Mesenchymal stem cell (in vitro differentiated cells and primary cell): ENCODE measurements around the gene WNT10A.

Source experiments
- DNase-seq: peaks from one replicate; pipeline ENCODE4 v3.0.0-alpha.2; 2013
- H2AFZ ChIP-seq: one replicate; pipeline ENCODE4 v1.6.1; 2013; ENCODE audit warnings: low read depth, mild to moderate bottlenecking, control low read depth, inconsistent platforms, low read length, moderate library complexity
- H2AK5ac ChIP-seq: 2 replicates; pipeline ENCODE4 v1.6.1; 2013; ENCODE audit warnings: low read length, moderate library complexity, mild to moderate bottlenecking, inconsistent platforms; ENCODE audit not compliant: severe bottlenecking
- H2BK120ac ChIP-seq: one replicate; pipeline ENCODE4 v1.6.1; 2013; ENCODE audit warnings: low read depth, mild to moderate bottlenecking, inconsistent platforms, low read length, moderate library complexity
- H2BK12ac ChIP-seq, 2 experiments: one replicate each; pipeline ENCODE4 v1.6.1; 2013; ENCODE audit warnings: inconsistent platforms in 2 of 2, low read length in 2 of 2, mild to moderate bottlenecking in 2 of 2, moderate library complexity in 2 of 2, control low read depth in 1 of 2
- H2BK15ac ChIP-seq: one replicate; pipeline ENCODE4 v1.6.1; 2013; ENCODE audit warnings: mild to moderate bottlenecking, low read depth, inconsistent platforms; ENCODE audit not compliant: poor library complexity, severe bottlenecking
- H2BK5ac ChIP-seq: 2 replicates; pipeline ENCODE4 v1.6.1; 2013; ENCODE audit warnings: low read depth, mild to moderate bottlenecking, low read length, control low read depth, inconsistent platforms; ENCODE audit not compliant: poor library complexity, severe bottlenecking
- H3K14ac ChIP-seq, 2 experiments: one replicate each; pipeline ENCODE4 v1.6.1; 2013; ENCODE audit warnings: inconsistent platforms in 2 of 2, low read length in 2 of 2, control low read depth in 1 of 2, mild to moderate bottlenecking in 1 of 2, moderate library complexity in 1 of 2
- H3K18ac ChIP-seq, 2 experiments: one replicate each; pipeline ENCODE4 v1.6.1; 2013; ENCODE audit warnings: inconsistent platforms in 2 of 2, low read length in 2 of 2, control low read depth in 1 of 2, low read depth in 1 of 2, mild to moderate bottlenecking in 1 of 2
- H3K23ac ChIP-seq, 2 experiments: one replicate each; pipeline ENCODE4 v1.6.1; 2013; ENCODE audit warnings: inconsistent platforms in 2 of 2, low read length in 2 of 2, mild to moderate bottlenecking in 2 of 2, moderate library complexity in 2 of 2, control low read depth in 1 of 2
- H3K27ac ChIP-seq: 2 replicates; pipeline ENCODE4 v1.5.1; 2013; ENCODE audit warnings: mild to moderate bottlenecking, moderate library complexity, low read length, control low read depth, inconsistent platforms; ENCODE audit not compliant: poor library complexity, severe bottlenecking
- H3K27me3 ChIP-seq, 2 experiments: 2 replicates each; pipeline versions ENCODE4 v1.6.1 to v1.7.0; 2013; ENCODE audit warnings: low read length in 2 of 2, mild to moderate bottlenecking in 2 of 2, moderate library complexity in 2 of 2, control low read depth in 1 of 2, inconsistent platforms in 1 of 2; ENCODE audit not compliant: control insufficient read depth in 1 of 2, insufficient read depth in 1 of 2
- H3K36me3 ChIP-seq, 2 experiments: 2 replicates each; pipeline versions ENCODE4 v1.6.1 to v1.7.0; 2013; ENCODE audit warnings: low read length in 2 of 2, control low read depth in 1 of 2, inconsistent platforms in 1 of 2, low read depth in 1 of 2, mild to moderate bottlenecking in 1 of 2; ENCODE audit not compliant: insufficient read depth in 2 of 2, control insufficient read depth in 1 of 2
- H3K4ac ChIP-seq, 2 experiments: one replicate each; pipeline ENCODE4 v1.6.1; 2013; ENCODE audit warnings: inconsistent platforms in 2 of 2, low read length in 2 of 2, mild to moderate bottlenecking in 2 of 2, moderate library complexity in 2 of 2, control low read depth in 1 of 2, low read depth in 1 of 2
- H3K4me1 ChIP-seq: 2 replicates; pipeline ENCODE4 v1.6.1; 2013; ENCODE audit warnings: low read depth, low read length, control low read depth; ENCODE audit not compliant: control insufficient read depth, insufficient read depth
- H3K4me2 ChIP-seq: 2 replicates; pipeline ENCODE4 v1.6.1; 2013; ENCODE audit warnings: low read length, mild to moderate bottlenecking, inconsistent platforms; ENCODE audit not compliant: poor library complexity, severe bottlenecking
- H3K4me3 ChIP-seq, 2 experiments: 2 replicates each; pipeline versions ENCODE4 v1.5.1 to v1.7.0; 2013; ENCODE audit warnings: low read length in 2 of 2, mild to moderate bottlenecking in 2 of 2, control low read depth in 1 of 2, low read depth in 1 of 2; ENCODE audit not compliant: insufficient read depth in 1 of 2
- H3K79me1 ChIP-seq: replicated peaks from 2 replicates; pipeline ENCODE4 v1.6.1; 2013; ENCODE audit warnings: mild to moderate bottlenecking, control low read depth, low read length, inconsistent platforms; ENCODE audit not compliant: poor library complexity, severe bottlenecking
- H3K9ac ChIP-seq: 2 replicates; pipeline ENCODE4 v1.7.0; 2013; ENCODE audit warnings: mild to moderate bottlenecking, low read length, moderate library complexity
- H3K9me3 ChIP-seq: 2 replicates; pipeline ENCODE4 v1.7.0; 2013; ENCODE audit warnings: mild to moderate bottlenecking, low read length; ENCODE audit not compliant: control insufficient read depth
- H4K8ac ChIP-seq: one replicate; pipeline ENCODE4 v1.6.1; 2013; ENCODE audit warnings: inconsistent platforms, mild to moderate bottlenecking, low read length, moderate library complexity
- H4K91ac ChIP-seq: one replicate; pipeline ENCODE4 v1.6.1; 2013; ENCODE audit warnings: mild to moderate bottlenecking, low read length, inconsistent platforms
- WGBS: methylation state at CpG from one replicate; pipeline ENCODE4 v1.1.7; 2013; ENCODE audit warnings: mixed read lengths; 5-methylcytosine and 5-hydroxymethylcytosine counted together

The WNT10A gene

GRCh38 chr2:218877891-218878290 lies 2.8 kb upstream of the WNT10A start:
- H3K23ac ChIP-seq: no peak overlapping the region
- no peak overlapping the region for H2BK15ac ChIP-seq
- no peaks in the 10 kb centered on the region for H3K36me3 ChIP-seq
- no peak overlapping the region for H2BK12ac ChIP-seq
- H3K4me1 ChIP-seq: peaks cover 17% of the 10 kb centered on the region
- no peak overlapping the region for H3K27ac ChIP-seq
- no peaks in the 10 kb centered on the region for H3K79me1 ChIP-seq
- H4K8ac ChIP-seq: no peak overlapping the region
- H3K9ac ChIP-seq: no peak overlapping the region
- H2BK120ac ChIP-seq: no peak overlapping the region
- no peak overlapping the region for H3K4ac ChIP-seq
- WGBS: 40% methylated on average over 3 of the region's 5 CpGs
- no peak overlapping the region for H2AK5ac ChIP-seq
- no peaks in the 10 kb centered on the region for H3K9me3 ChIP-seq
- H3K4me3 ChIP-seq: no peak overlapping the region
- no peak overlapping the region for H3K18ac ChIP-seq
- no peak overlapping the region for H4K91ac ChIP-seq
- peaks cover 92 to 95% of the 10 kb centered on the region in 2 experiments for H3K27me3 ChIP-seq
- no peak overlapping the region for H3K14ac ChIP-seq
- H2BK5ac ChIP-seq: no peak overlapping the region
- H2AFZ ChIP-seq: no peak overlapping the region
- no peak overlapping the region for H3K4me2 ChIP-seq
- no peak for DNase-seq

GRCh38 chr2:218878486-218878885 lies 2.2 kb upstream of the WNT10A start:
- no peak overlapping the region for H3K27ac ChIP-seq
- no peak overlapping the region for H3K23ac ChIP-seq
- H3K79me1 ChIP-seq: no peaks in the 10 kb centered on the region
- peaks cover 13% of the 10 kb centered on the region for H3K4me1 ChIP-seq
- no peak overlapping the region for H3K14ac ChIP-seq
- no peak overlapping the region for H3K4me2 ChIP-seq
- WGBS: 28% methylated on average over 5 of the region's 6 CpGs
- H2BK120ac ChIP-seq: no peak overlapping the region
- no peak overlapping the region for H4K91ac ChIP-seq
- no peak overlapping the region for H3K4me3 ChIP-seq
- H3K36me3 ChIP-seq: no peaks in the 10 kb centered on the region
- H2BK5ac ChIP-seq: no peak overlapping the region
- peaks cover 91 to 92% of the 10 kb centered on the region in 2 experiments for H3K27me3 ChIP-seq
- DNase-seq: no peak
- no peak overlapping the region for H3K18ac ChIP-seq
- no peaks in the 10 kb centered on the region for H3K9me3 ChIP-seq
- H3K4ac ChIP-seq: no peak overlapping the region
- no peak overlapping the region for H2AFZ ChIP-seq
- H2BK15ac ChIP-seq: no peak overlapping the region
- H2AK5ac ChIP-seq: no peak overlapping the region
- H4K8ac ChIP-seq: no peak overlapping the region
- H3K9ac ChIP-seq: no peak overlapping the region
- H2BK12ac ChIP-seq: no peak overlapping the region

GRCh38 chr2:218878926-218879761 lies 1.5 kb upstream of the WNT10A start:
- Histone ChIP-seq H3K4me3 (no peak overlapping the region), H2BK15ac (no peak overlapping the region), H2AFZ (no peak overlapping the region), H3K4me2 (no peak overlapping the region), H2AK5ac (no peak overlapping the region), H2BK12ac (no peak overlapping the region), H4K91ac (no peak overlapping the region), H2BK120ac (no peak overlapping the region), H3K79me1 (no peaks in the 10 kb centered on the region), H3K9me3 (no peaks in the 10 kb centered on the region), H3K4me1 (peaks cover 10% of the 10 kb centered on the region), H4K8ac (no peak overlapping the region), H3K23ac (no peak overlapping the region), H3K9ac (no peak overlapping the region), H3K27me3 (peaks cover 90% of the 10 kb centered on the region in 2 experiments), H3K14ac (no peak overlapping the region), H3K27ac (no peak overlapping the region), H3K18ac (no peak overlapping the region), H2BK5ac (no peak overlapping the region), H3K36me3 (no peaks in the 10 kb centered on the region), H3K4ac (no peak overlapping the region)
- no peak for DNase-seq
- 19% methylated on average over 12 of the region's 16 CpGs for WGBS

- no peak overlapping the region for H2BK15ac ChIP-seq
- no peaks in the 10 kb centered on the region for H3K36me3 ChIP-seq
- H3K18ac ChIP-seq: no peak overlapping the region
- 8% methylated on average over 11 of the region's 11 CpGs for WGBS
- H3K79me1 ChIP-seq: no peaks in the 10 kb centered on the region
- no peak overlapping the region for H3K4me2 ChIP-seq
- H3K4me1 ChIP-seq: peaks cover 10% of the 10 kb centered on the region
- no peak overlapping the region for H3K27ac ChIP-seq
- H3K4ac ChIP-seq: no peak overlapping the region
- H3K9me3 ChIP-seq: no peaks in the 10 kb centered on the region
- H2BK12ac ChIP-seq: no peak overlapping the region
- H2AK5ac ChIP-seq: no peak overlapping the region
- H4K8ac ChIP-seq: no peak overlapping the region
- H3K14ac ChIP-seq: no peak overlapping the region
- H3K23ac ChIP-seq: peak overlapping the region in 1 of 2 experiments; percentile 17
- peaks cover 89 to 90% of the 10 kb centered on the region in 2 experiments for H3K27me3 ChIP-seq
- H2BK120ac ChIP-seq: no peak overlapping the region
- H2AFZ ChIP-seq: no peak overlapping the region
- no peak overlapping the region for H2BK5ac ChIP-seq
- no peak overlapping the region for H3K4me3 ChIP-seq
- H3K9ac ChIP-seq: no peak overlapping the region
- no peak overlapping the region for H4K91ac ChIP-seq
- no peak for DNase-seq
Observed at GRCh38 chr2:218879776-218880101, 913 bp upstream of the WNT10A start.
